HCT116 (cell line): ENCODE measurements around the gene TXNL1. TPM values are rescaled to one million over a fixed set of nuclear protein-coding genes. Genes with fewer than 3 reads are reported as not detected.

Experiments
- ATAC-seq: fragments of 200-7000 bp; cut with Tn5 transposase; 2 replicates; pipeline ENCODE4 v1.9.1; 2020; ENCODE audit warnings: mild to moderate bottlenecking, moderate library complexity
- BruUV-seq: library from RNA; stranded (reverse); fragments of 400-500 nt; replicated peaks from 2 replicates; lab custom pipeline; 2021; lab: Mats Ljungman, UMichigan
- CTCF ChIA-PET: fragments of 300-600 bp; sonication (Branson Sonifier 250); formaldehyde crosslinking; loops from one replicate; lab custom pipeline; 2021; ENCODE audit warnings: antibody characterized with exemption; lab: Charles Lee
- POLR2A ChIA-PET: fragments of 300-600, 350-600 bp; sonication (Branson Sonifier 250); formaldehyde crosslinking; loops from one replicate; lab custom pipeline; 2021; ENCODE audit warnings: antibody characterized with exemption; lab: Charles Lee
- RAD21 ChIA-PET, 2 experiments: fragments of 300-600 bp; sonication (Branson Sonifier 250); formaldehyde crosslinking; loops; one replicate each; lab custom pipeline; 2023; ENCODE audit warnings: low total read pairs in 2 of 2; ENCODE audit not compliant: uncharacterized antibody in 2 of 2, unreplicated experiment in 2 of 2, low non-redundant PET in 1 of 2; lab: Charles Lee
- DNase-seq: peaks from one replicate; pipeline ENCODE4 v3.0.0-alpha.2; 2010; ENCODE audit warnings: low read depth, low spot score
- H2AFZ ChIP-seq: fragments of 200-600 bp; shearing (Covaris generic), sonication (generic); 2 replicates; pipeline ENCODE4 v1.6.1; 2017; ENCODE audit warnings: low read depth, mixed run types, mixed read lengths, antibody characterized with exemption, low read length; ENCODE audit not compliant: poor library complexity, severe bottlenecking
- H3K27ac ChIP-seq: 2 replicates; pipeline ENCODE4 v1.5.1; 2012; ENCODE audit warnings: low read depth, low read length
- H3K27me3 ChIP-seq: fragments of 200-600 bp; sonication (generic); 2 replicates; pipeline ENCODE4 v1.6.1; 2016; ENCODE audit warnings: mixed run types, low read length, mixed read lengths; ENCODE audit not compliant: insufficient read depth
- H3K36me3 ChIP-seq, 2 experiments: fragments of 200-500 bp in 1 of 2; fragments of 200-600 bp in 1 of 2; sonication (Bioruptor generic) in 1 of 2; sonication (generic) in 1 of 2; 2 replicates each; pipeline versions ENCODE4 v1.5.1 to v1.6.1; 2014 to 2016; ENCODE audit warnings: low read length in 2 of 2, inconsistent platforms in 1 of 2, mixed read lengths in 1 of 2, mixed run types in 1 of 2; ENCODE audit not compliant: insufficient read depth in 2 of 2, control insufficient read depth in 1 of 2
- H3K4me1 ChIP-seq, 2 experiments: fragments of 200-600 bp in 1 of 2; sonication (generic) in 1 of 2; 2 replicates each; pipeline versions ENCODE4 v1.5.1 to v1.6.1; 2012 to 2017; ENCODE audit warnings: low read length in 2 of 2, inconsistent platforms in 1 of 2, mild to moderate bottlenecking in 1 of 2, mixed read lengths in 1 of 2, mixed run types in 1 of 2, moderate library complexity in 1 of 2; ENCODE audit not compliant: insufficient read depth in 2 of 2, control insufficient read depth in 1 of 2
- H3K4me2 ChIP-seq: fragments of 200-600 bp; sonication (generic); 2 replicates; pipeline ENCODE4 v1.6.1; 2017; ENCODE audit warnings: mixed run types, low read length, mixed read lengths
- H3K4me3 ChIP-seq, 2 experiments: fragments of 200-600 bp in 1 of 2; sonication (generic) in 1 of 2; replicated peaks in 1 of 2; 2 replicates each; pipeline ENCODE4 v1.5.1; 2011 to 2016; ENCODE audit warnings: low read length in 2 of 2, control low read depth in 1 of 2, low read depth in 1 of 2, mild to moderate bottlenecking in 1 of 2, mixed read lengths in 1 of 2, mixed run types in 1 of 2
- H3K79me2 ChIP-seq: fragments of 200-600 bp; sonication (generic); 2 replicates; pipeline ENCODE4 v1.6.1; 2017; ENCODE audit warnings: mild to moderate bottlenecking, mixed run types, low read length, moderate library complexity, mixed read lengths; ENCODE audit not compliant: insufficient read depth
- H3K9ac ChIP-seq: fragments of 200-600 bp; sonication (generic); 2 replicates; pipeline ENCODE4 v1.6.1; 2016; ENCODE audit warnings: low read length, mixed read lengths
- H3K9me2 ChIP-seq: fragments of 200-600 bp; sonication (generic), shearing (Covaris generic); 2 replicates; pipeline ENCODE4 v1.6.1; 2017; ENCODE audit warnings: mixed run types, mild to moderate bottlenecking, moderate library complexity; ENCODE audit not compliant: insufficient read depth
- H3K9me3 ChIP-seq, 2 experiments: fragments of 200-500 bp in 1 of 2; fragments of 200-600 bp in 1 of 2; sonication (Bioruptor generic) in 1 of 2; sonication (generic) in 1 of 2; 2 replicates each; pipeline ENCODE4 v1.6.1; 2014 to 2017; ENCODE audit warnings: low read length in 2 of 2, mixed read lengths in 2 of 2, inconsistent platforms in 1 of 2, low read depth in 1 of 2, mild to moderate bottlenecking in 1 of 2, mixed run types in 1 of 2, moderate library complexity in 1 of 2; ENCODE audit not compliant: control insufficient read depth in 1 of 2, insufficient read depth in 1 of 2
- H4K20me1 ChIP-seq: fragments of 200-600 bp; sonication (generic), shearing (Covaris generic); 2 replicates; pipeline ENCODE4 v1.6.1; 2017; ENCODE audit warnings: mixed run types, mild to moderate bottlenecking, moderate library complexity; ENCODE audit not compliant: insufficient read depth
- CBX3 ChIP-seq: IDR thresholded peaks from 2 replicates; pipeline ENCODE4 v1.6.1; 2012; ENCODE audit warnings: low read depth
- CEBPB ChIP-seq: IDR thresholded peaks from 2 replicates; pipeline ENCODE4 v1.6.1; 2012; ENCODE audit warnings: low read depth
- EGR1 ChIP-seq: IDR thresholded peaks from 2 replicates; pipeline ENCODE4 v1.6.1; 2012; ENCODE audit warnings: low read depth
- RAD21 ChIP-seq: IDR thresholded peaks from 2 replicates; pipeline ENCODE4 v1.6.1; 2012; ENCODE audit warnings: low read depth, mild to moderate bottlenecking
- SIN3A ChIP-seq: IDR thresholded peaks from 2 replicates; pipeline ENCODE4 v1.6.1; 2012; ENCODE audit warnings: low read depth
- SP1 ChIP-seq: IDR thresholded peaks from 2 replicates; pipeline ENCODE4 v1.6.1; 2012; ENCODE audit warnings: low read depth
- SRF ChIP-seq: IDR thresholded peaks from 2 replicates; pipeline ENCODE4 v1.6.1; 2012; ENCODE audit warnings: low read depth
- YY1 ChIP-seq: IDR thresholded peaks from 2 replicates; pipeline ENCODE4 v1.6.1; 2011; ENCODE audit warnings: low read length, low read depth, moderate library complexity, mild to moderate bottlenecking; ENCODE audit not compliant: insufficient replicate concordance; ENCODE audit errors: extremely low read depth
- ZFX ChIP-seq: fragments of 450-650 bp; IDR thresholded peaks from 2 replicates; pipeline ENCODE4 v1.6.1; 2017
- ZNF274 ChIP-seq: fragments of 200-500 bp; sonication (Bioruptor generic); IDR thresholded peaks from 2 replicates; pipeline ENCODE4 v1.6.1; 2014; ENCODE audit warnings: mild to moderate bottlenecking, low read depth, low read length, inconsistent platforms
- intact Hi-C: fragments of 100-400 bp; cut with micrococcal nuclease; formaldehyde crosslinking; loops from 2 replicates; pipeline ENCODE4 v1.10.0; 2022
- total RNA-seq: library from RNA; stranded (reverse); gene quantifications from one replicate; pipeline ENCODE4 v1.2.1, GENCODE V29; 2021; ENCODE audit not compliant: unreplicated experiment
- TF ChIP-seq, protein P1 (sequence below): IDR thresholded peaks from 2 replicates; pipeline ENCODE4 v1.6.1; 2012; ENCODE audit warnings: low read depth
- TF ChIP-seq, protein P2 (sequence below): IDR thresholded peaks from 2 replicates; pipeline ENCODE4 v1.6.1; 2011; ENCODE audit warnings: mild to moderate bottlenecking, low read length, moderate library complexity; ENCODE audit not compliant: insufficient replicate concordance; ENCODE audit errors: extremely low read depth

TXNL1 gene
- total RNA-seq, 1 experiment from 2014 or later: 86.5 TPM

DNA sequence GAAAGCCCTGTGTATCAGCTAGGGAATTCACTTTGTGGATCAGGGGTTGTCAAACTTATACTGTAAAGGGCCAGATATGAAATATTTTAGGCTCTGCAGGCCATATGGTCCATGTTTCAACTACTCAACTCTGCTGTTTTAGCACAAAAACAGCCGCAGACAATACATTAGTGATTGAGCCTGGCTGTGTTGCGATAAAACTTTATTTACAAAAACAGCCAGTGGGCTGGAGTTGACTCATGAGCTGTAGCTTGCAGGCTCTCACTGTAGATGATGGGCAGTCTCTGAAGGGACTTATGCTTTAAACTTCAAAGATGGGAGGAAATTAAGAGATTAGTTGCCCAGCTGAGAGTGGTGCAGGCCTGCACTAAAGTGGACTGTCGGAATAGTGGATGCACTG is 45.9 kb upstream of the TXNL1 start (continued):
- TF ChIP-seq, protein P1, sequence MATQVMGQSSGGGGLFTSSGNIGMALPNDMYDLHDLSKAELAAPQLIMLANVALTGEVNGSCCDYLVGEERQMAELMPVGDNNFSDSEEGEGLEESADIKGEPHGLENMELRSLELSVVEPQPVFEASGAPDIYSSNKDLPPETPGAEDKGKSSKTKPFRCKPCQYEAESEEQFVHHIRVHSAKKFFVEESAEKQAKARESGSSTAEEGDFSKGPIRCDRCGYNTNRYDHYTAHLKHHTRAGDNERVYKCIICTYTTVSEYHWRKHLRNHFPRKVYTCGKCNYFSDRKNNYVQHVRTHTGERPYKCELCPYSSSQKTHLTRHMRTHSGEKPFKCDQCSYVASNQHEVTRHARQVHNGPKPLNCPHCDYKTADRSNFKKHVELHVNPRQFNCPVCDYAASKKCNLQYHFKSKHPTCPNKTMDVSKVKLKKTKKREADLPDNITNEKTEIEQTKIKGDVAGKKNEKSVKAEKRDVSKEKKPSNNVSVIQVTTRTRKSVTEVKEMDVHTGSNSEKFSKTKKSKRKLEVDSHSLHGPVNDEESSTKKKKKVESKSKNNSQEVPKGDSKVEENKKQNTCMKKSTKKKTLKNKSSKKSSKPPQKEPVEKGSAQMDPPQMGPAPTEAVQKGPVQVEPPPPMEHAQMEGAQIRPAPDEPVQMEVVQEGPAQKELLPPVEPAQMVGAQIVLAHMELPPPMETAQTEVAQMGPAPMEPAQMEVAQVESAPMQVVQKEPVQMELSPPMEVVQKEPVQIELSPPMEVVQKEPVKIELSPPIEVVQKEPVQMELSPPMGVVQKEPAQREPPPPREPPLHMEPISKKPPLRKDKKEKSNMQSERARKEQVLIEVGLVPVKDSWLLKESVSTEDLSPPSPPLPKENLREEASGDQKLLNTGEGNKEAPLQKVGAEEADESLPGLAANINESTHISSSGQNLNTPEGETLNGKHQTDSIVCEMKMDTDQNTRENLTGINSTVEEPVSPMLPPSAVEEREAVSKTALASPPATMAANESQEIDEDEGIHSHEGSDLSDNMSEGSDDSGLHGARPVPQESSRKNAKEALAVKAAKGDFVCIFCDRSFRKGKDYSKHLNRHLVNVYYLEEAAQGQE: no peak
- TF ChIP-seq CEBPB: no peak
- TF ChIP-seq SRF: no peak
- TF ChIP-seq CBX3: no peak
- no peak for TF ChIP-seq ZNF274

DNA sequence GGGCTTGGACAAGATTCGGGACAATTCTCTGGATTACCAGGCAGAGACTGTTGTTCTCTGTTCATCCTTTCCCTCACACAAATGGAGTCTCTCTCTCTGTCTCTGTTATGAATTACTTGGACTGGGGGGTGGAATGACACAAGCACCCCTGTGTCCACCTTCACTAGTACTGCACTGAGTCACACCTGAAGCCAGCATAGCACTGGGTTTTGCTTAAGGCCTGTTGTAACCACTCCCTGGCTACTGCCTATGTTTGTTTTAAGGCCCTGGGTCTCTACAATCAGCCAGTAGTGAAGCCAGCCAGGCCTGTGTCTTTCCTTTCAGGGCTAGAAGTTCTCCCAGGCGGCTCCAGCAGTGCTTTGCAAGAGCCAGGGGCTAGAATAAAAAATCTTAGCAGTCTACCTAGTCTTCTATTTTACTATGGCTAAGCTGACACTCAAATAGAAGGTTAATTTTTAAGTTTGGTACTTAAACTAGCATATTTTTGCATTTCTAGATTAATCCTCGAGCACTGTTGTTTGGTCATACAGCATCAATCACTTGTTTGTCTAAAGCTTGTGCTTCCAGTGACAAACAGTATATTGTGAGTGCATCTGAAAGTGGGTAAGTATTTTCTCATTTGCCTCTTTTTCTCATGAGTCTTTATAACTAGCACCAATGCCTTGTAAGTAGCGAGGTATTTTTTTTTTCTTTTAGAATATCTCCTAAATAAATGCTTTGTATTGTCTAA is 40.6 kb upstream of the TXNL1 start:
- TF ChIP-seq SIN3A (no peak), ZFX (no peak), CEBPB (no peak), YY1 (no peak), ZNF274 (no peak), RAD21 (no peak), EGR1 (no peak), SP1 (no peak)
- TF ChIP-seq, protein P2, sequence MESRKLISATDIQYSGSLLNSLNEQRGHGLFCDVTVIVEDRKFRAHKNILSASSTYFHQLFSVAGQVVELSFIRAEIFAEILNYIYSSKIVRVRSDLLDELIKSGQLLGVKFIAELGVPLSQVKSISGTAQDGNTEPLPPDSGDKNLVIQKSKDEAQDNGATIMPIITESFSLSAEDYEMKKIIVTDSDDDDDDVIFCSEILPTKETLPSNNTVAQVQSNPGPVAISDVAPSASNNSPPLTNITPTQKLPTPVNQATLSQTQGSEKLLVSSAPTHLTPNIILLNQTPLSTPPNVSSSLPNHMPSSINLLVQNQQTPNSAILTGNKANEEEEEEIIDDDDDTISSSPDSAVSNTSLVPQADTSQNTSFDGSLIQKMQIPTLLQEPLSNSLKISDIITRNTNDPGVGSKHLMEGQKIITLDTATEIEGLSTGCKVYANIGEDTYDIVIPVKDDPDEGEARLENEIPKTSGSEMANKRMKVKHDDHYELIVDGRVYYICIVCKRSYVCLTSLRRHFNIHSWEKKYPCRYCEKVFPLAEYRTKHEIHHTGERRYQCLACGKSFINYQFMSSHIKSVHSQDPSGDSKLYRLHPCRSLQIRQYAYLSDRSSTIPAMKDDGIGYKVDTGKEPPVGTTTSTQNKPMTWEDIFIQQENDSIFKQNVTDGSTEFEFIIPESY: no peak
- TF ChIP-seq, protein P1: no peak
- POLR2A ChIA-PET: no interaction called here
- no peak for ATAC-seq

More for the DNA sequence above, 40.6 kb upstream of the TXNL1 start:
- Histone ChIP-seq H3K4me3 (no peak overlapping the region), H3K27me3 (no peaks in the 10 kb centered on the region), H3K9me3 (no peaks in the 10 kb centered on the region), H3K9me2 (no peaks in the 10 kb centered on the region), H3K4me2 (no peak overlapping the region), H3K4me1 (no peaks in the 10 kb centered on the region), H3K9ac (no peak overlapping the region), H3K79me2 (no peaks in the 10 kb centered on the region), H3K27ac (no peak overlapping the region), H4K20me1 (no peaks in the 10 kb centered on the region), H2AFZ (no peak overlapping the region), H3K36me3 (no peaks in the 10 kb centered on the region)
- intact Hi-C loops: no loop called here
- CTCF ChIA-PET: no interaction called here
- RAD21 ChIA-PET: no interaction called here
- no TSS peak for BruUV-seq
- no peak for DNase-seq
